Nephron progenitor cell (in vitro differentiated cells): Measurements from ENCODE around the gene TRIM71.

Experiments used
- DNase-seq: peaks from one replicate; pipeline ENCODE4 v3.0.0; 2021
- H3K27ac Mint-ChIP-seq: 2 replicates; pipeline ENCODE4 v1.8.0; 2021; ENCODE audit warnings: mild to moderate bottlenecking, moderate library complexity, mixed read lengths
- H3K27me3 Mint-ChIP-seq: 2 replicates; pipeline ENCODE4 v1.8.0; 2021; ENCODE audit warnings: mild to moderate bottlenecking, low read depth, mixed read lengths; ENCODE audit not compliant: poor library complexity
- H3K36me3 Mint-ChIP-seq: 2 replicates; pipeline ENCODE4 v1.8.0; 2021; ENCODE audit warnings: low read depth, mixed read lengths
- H3K4me1 Mint-ChIP-seq: 2 replicates; pipeline ENCODE4 v1.8.0; 2021; ENCODE audit warnings: mixed read lengths
- H3K4me3 Mint-ChIP-seq: 2 replicates; pipeline ENCODE4 v1.8.0; 2021; ENCODE audit warnings: mild to moderate bottlenecking, moderate library complexity, mixed read lengths
- H3K9me3 Mint-ChIP-seq: 2 replicates; pipeline ENCODE4 v1.8.0; 2021; ENCODE audit warnings: mild to moderate bottlenecking, moderate library complexity, mixed read lengths
- TF ChIP-seq, protein P1 (sequence below): fragments of 200-600 bp; sonication (generic); IDR thresholded peaks from 2 replicates; pipeline ENCODE4 v1.5.0; 2021; ENCODE audit warnings: antibody characterized with exemption

Gene TRIM71

DNA sequence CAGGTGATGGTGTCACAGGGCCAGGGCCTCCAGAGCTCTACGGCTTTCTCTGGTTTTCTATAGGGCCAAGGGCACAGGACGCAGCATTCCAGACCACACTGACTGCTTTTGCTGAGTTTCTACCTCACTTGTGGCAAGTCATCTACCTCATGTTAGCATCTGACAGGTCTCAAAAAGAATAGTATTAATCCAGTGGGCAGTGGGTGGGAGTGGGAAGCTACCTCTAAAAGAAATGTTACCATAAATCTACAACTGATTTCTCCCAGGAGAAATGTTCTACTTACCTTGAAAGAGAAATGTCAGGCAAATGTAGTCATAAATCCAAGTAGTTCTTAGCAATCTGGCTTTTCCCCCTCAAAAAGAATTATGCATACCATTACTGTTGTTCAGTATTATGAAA is 77.9 kb downstream of the TRIM71 start:
- peaks cover 46% of the 10 kb centered on the region for H3K4me1 Mint-ChIP-seq
- TF ChIP-seq, protein P1, sequence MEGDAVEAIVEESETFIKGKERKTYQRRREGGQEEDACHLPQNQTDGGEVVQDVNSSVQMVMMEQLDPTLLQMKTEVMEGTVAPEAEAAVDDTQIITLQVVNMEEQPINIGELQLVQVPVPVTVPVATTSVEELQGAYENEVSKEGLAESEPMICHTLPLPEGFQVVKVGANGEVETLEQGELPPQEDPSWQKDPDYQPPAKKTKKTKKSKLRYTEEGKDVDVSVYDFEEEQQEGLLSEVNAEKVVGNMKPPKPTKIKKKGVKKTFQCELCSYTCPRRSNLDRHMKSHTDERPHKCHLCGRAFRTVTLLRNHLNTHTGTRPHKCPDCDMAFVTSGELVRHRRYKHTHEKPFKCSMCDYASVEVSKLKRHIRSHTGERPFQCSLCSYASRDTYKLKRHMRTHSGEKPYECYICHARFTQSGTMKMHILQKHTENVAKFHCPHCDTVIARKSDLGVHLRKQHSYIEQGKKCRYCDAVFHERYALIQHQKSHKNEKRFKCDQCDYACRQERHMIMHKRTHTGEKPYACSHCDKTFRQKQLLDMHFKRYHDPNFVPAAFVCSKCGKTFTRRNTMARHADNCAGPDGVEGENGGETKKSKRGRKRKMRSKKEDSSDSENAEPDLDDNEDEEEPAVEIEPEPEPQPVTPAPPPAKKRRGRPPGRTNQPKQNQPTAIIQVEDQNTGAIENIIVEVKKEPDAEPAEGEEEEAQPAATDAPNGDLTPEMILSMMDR: no peak
- no peak for DNase-seq
- H3K4me3 Mint-ChIP-seq: no peak overlapping the region
- no peak overlapping the region for H3K27ac Mint-ChIP-seq
- H3K27me3 Mint-ChIP-seq: no peaks in the 10 kb centered on the region
- H3K9me3 Mint-ChIP-seq: no peaks in the 10 kb centered on the region
- peaks cover 92% of the 10 kb centered on the region for H3K36me3 Mint-ChIP-seq

DNA sequence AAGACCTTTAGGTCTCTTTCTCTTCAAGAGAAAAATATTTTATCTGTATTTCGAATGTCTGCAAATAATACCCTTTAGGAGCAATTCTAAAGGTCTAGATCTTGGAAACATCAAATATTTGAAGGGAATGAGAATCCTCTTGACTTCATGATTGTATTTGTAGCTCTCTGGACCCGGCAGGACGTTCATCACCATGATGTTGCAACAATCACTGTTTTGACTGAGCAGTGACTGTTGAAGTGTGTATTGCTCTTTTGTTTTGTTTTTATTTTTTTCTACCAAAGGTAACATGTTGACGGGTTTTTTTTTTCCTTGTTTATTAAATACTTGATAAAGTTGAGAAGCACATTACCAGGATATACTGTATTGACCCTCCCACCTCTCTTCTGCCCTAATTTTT is 78.3 kb downstream of the TRIM71 start:
- Mint-ChIP-seq H3K9me3 (peaks cover 3% of the 10 kb centered on the region), H3K27me3 (no peaks in the 10 kb centered on the region), H3K4me1 (peaks cover 46% of the 10 kb centered on the region), H3K36me3 (peaks cover 92% of the 10 kb centered on the region), H3K4me3 (no peak overlapping the region), H3K27ac (no peak overlapping the region)
- TF ChIP-seq, protein P1: no peak
- DNase-seq: no peak

DNA sequence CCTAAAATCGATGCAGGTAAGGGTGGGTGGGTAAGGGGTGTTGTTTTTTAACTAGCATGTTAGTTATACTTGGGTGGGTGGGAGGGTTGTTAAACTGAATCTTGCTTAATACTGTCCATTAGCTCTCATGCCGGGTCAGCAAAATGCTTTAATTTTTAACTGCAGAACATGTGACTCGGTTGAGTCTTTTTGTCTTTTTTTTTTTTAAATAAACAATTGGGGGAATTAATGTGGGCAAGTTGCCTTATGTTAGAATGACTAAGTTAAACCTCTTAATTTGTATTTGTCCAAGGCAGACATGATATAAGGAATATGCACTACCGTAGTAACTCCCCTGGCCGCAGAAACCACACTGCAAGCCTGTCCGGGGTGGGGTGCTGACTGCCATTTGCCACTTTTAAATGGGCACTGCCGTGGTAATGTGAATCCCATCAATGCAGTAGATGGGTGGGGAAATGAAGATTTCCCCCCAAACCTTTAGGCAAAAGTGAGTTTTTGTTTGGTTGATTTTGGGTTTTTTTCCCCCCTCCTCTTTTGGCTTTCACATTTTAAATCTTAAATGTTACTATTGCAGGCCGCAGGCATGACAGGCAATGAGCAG is 79.3 kb downstream of the TRIM71 start:
- no peak overlapping the region for H3K4me3 Mint-ChIP-seq
- H3K9me3 Mint-ChIP-seq: peaks cover 10% of the 10 kb centered on the region
- peaks cover 92% of the 10 kb centered on the region for H3K36me3 Mint-ChIP-seq
- H3K4me1 Mint-ChIP-seq: peaks cover 40% of the 10 kb centered on the region
- TF ChIP-seq, protein P1: no peak
- peak overlapping the region; percentile 86 for H3K27ac Mint-ChIP-seq
- H3K27me3 Mint-ChIP-seq: no peaks in the 10 kb centered on the region
- no peak for DNase-seq

DNA sequence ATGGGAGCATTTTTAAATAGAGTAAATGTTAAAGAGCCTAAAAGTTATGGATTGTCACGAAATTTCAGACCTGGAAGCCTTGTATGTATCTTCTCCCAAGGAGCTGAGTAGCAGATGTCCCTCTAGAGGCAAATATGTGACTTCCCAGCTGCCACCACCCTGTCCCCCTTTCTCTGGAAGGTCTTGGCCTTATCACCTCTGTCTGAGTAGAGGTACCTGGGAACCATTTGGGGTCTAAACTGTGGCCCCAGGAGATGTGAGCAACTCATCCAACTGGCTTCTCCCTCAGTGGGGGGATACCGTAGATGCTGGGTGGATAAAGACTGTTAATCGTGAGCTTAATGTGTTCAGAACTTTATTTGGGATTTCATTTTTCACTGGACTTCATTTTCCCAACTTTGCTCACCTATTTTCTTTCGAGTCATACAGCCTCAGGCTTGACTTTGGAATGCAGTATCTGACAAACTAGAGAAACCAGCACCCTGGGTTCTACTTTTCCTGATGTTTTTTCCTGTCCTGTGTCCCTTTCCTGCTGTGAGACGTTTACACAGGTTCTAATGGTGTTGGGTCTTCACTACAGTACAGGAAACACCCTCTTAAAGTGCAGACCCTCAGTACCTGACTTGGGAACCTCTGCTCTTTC is 80.3 kb downstream of the TRIM71 start:
- H3K9me3 Mint-ChIP-seq: peaks cover 13% of the 10 kb centered on the region
- H3K36me3 Mint-ChIP-seq: peaks cover 87% of the 10 kb centered on the region
- H3K4me3 Mint-ChIP-seq: no peak overlapping the region
- H3K27me3 Mint-ChIP-seq: no peaks in the 10 kb centered on the region
- peak overlapping the region; percentile 57 for H3K27ac Mint-ChIP-seq
- TF ChIP-seq, protein P1: no peak
- H3K4me1 Mint-ChIP-seq: peaks cover 32% of the 10 kb centered on the region
- DNase-seq: no peak

DNA sequence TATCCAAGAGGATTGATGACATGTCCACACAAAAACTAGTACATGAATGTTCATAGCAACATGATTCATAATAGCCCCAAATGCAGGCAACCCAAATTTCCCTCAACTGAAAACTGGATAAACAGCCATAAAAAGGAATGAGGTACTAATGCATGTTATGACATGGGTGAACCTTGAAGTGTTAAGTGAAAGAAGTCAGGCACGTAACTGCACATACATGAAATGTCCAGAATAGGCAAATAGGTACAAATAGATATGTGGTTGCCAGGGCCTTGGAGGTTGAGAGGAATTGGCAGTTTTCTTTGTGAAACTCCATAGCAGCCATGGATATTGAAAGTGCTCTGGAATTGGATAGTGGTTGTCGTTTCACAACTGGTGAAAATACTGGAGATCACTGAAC is 81.5 kb downstream of the TRIM71 start:
- Mint-ChIP-seq H3K27ac (peak overlapping the region; percentile 57), H3K9me3 (peaks cover 19% of the 10 kb centered on the region), H3K27me3 (peaks cover 4% of the 10 kb centered on the region), H3K4me1 (peaks cover 25% of the 10 kb centered on the region), H3K36me3 (peaks cover 86% of the 10 kb centered on the region), H3K4me3 (no peak overlapping the region)
- DNase-seq: no peak
- TF ChIP-seq, protein P1: no peak
